Ovary (tissue), 9 donors: ENCODE measurements around the gene MYH15. TPM values are rescaled to one million over a fixed set of nuclear protein-coding genes. Genes with fewer than 3 reads are reported as not detected.

Experiments used
- DNase-seq, 5 donors: peaks; one replicate each; pipeline ENCODE4 v3.0.0-alpha.2; 2019 to 2020
- H3K27ac ChIP-seq, 2 donors: fragments of 200-600 bp; one replicate each; pipeline versions ENCODE4 v1.5.1 to v1.8.0; 2019 to 2022
- H3K27me3 ChIP-seq: fragments of 200-600 bp; one replicate; pipeline ENCODE4 v1.8.0; 2022
- H3K36me3 ChIP-seq: fragments of 200-600 bp; sonication (generic); one replicate; pipeline ENCODE4 v1.5.1; 2019
- H3K4me1 ChIP-seq: one replicate; pipeline ENCODE4 v1.8.1; 2013; ENCODE audit warnings: mild to moderate bottlenecking, moderate library complexity; ENCODE audit not compliant: insufficient read depth
- H3K4me3 ChIP-seq: fragments of 200-600 bp; sonication (generic); one replicate; pipeline ENCODE4 v1.5.1; 2017
- H3K9me3 ChIP-seq, 2 donors: fragments of 200-600 bp in 1 of 2; sonication (generic) in 1 of 2; one replicate each; pipeline versions ENCODE4 v1.5.1 to v1.8.1; 2013 to 2019; ENCODE audit warnings: mild to moderate bottlenecking in 1 of 2, moderate library complexity in 1 of 2
- CTCF ChIP-seq, 3 donors: fragments of 450-650 bp in 2 of 3; fragments of 200-600 bp in 1 of 3; IDR thresholded peaks; one replicate each; pipeline versions ENCODE4 v1.5.1 to v1.8.0; 2016 to 2022; ENCODE audit warnings: antibody characterized with exemption in 3 of 3, mild to moderate bottlenecking in 1 of 3
- EP300 ChIP-seq: sonication (generic); formaldehyde crosslinking; IDR thresholded peaks from one replicate; pipeline ENCODE4 v1.6.1; 2017; ENCODE audit warnings: antibody characterized with exemption
- POLR2A ChIP-seq: fragments of 450-650 bp; IDR thresholded peaks from one replicate; pipeline ENCODE4 v1.6.1; 2017; ENCODE audit warnings: antibody characterized with exemption, mild to moderate bottlenecking, moderate library complexity
- WGBS, 3 donors: extraction: QIAGEN DNeasy Blood & Tissue Kit in 1 of 3; methylation state at CpG; one replicate each; pipeline versions ENCODE4 v1.1.5 to v1.1.7; 2013 to 2017; 5-methylcytosine and 5-hydroxymethylcytosine counted together
- intact Hi-C, 4 donors: fragments of 100-400 bp; cut with DNase I; formaldehyde crosslinking; loops; one replicate each; pipeline versions ENCODE4 v1.11.0 to v1.15.1; 2022 to 2023
- polyA plus RNA-seq, 2 donors: library from polyadenylated mRNA; stranded (reverse); fragments of 200-250 nt in 1 of 2; fragments of 350-450 nt in 1 of 2; fragmentation: Illumina TruSeq in 1 of 2; extraction: RNeasy Lipid Tissue Mini Kit (QIAGEN cat#74804) in 1 of 2; gene quantifications; one replicate each; pipeline ENCODE4 v1.2.3, GENCODE V29; 2013 to 2014
- total RNA-seq, 7 donors: library from RNA; depleted of rRNA in 2 of 7; stranded (reverse); fragments of >200 nt in 2 of 7; fragmentation: NEBNext Ultra II Directional in 3 of 7; extraction: Animal tissue kit (Norgen Biotek cat#: 25700) in 3 of 7; gene quantifications; one replicate each; pipeline versions ENCODE4 v1.1.0 to v1.2.4, GENCODE V29; 2016 to 2023
- donor health status: DM: no; HTN: no; CAD: no; lungs with moderate emphysema.
- donor health status: DM: no; HTN: no; CAD: no.
- donor health status: Bipolar disorder and iron deficiency.
- donor health status: DM: yes; HTN: yes; CAD: no.
- donor health status: DM: no; HTN: no; CAD: no.
- donor health status: DM: yes; HTN: yes; CAD: no.

Gene MYH15
- total and polyA plus RNA-seq, 9 donors, result 0.05 to 0.57 (median 0.11) TPM; not detected in 3

GRCh38 chr3:108516881-108517280 is 6.5 kb upstream of the MYH15 start:
- Histone ChIP-seq H3K27me3 (no peaks in the 10 kb centered on the region), H3K36me3 (no peaks in the 10 kb centered on the region), H3K4me3 (no peak overlapping the region), H3K9me3 (no peaks in the 10 kb centered on the region), H3K4me1 (no peaks in the 10 kb centered on the region), H3K27ac (no peak overlapping the region)
- no peak for DNase-seq
- intact Hi-C loops, result no loop called here
- WGBS, 3 donors, result 87 to 92% (median 90%) methylated on average over 2 of the region's 2 CpGs
- no peak for TF ChIP-seq CTCF (IDR thresholded peaks at IDR 0.05)
- TF ChIP-seq EP300, result no peak
- no peak for TF ChIP-seq POLR2A

GRCh38 chr3:108513961-108514360 is 3.6 kb upstream of the MYH15 start:
- Histone ChIP-seq H3K4me3 (no peak overlapping the region), H3K4me1 (no peaks in the 10 kb centered on the region), H3K27ac (no peak overlapping the region), H3K27me3 (no peaks in the 10 kb centered on the region), H3K36me3 (no peaks in the 10 kb centered on the region), H3K9me3 (no peaks in the 10 kb centered on the region)
- 47 to 56% (median 51%) methylated on average over 3 of the region's 3 CpGs for WGBS, 3 donors
- no peak for DNase-seq
- intact Hi-C loops, result no loop called here
- no peak for TF ChIP-seq EP300
- TF ChIP-seq POLR2A, result no peak
- TF ChIP-seq CTCF (IDR thresholded peaks at IDR 0.05), result no peak

GRCh38 chr3:108512671-108513070 is 2.3 kb upstream of the MYH15 start:
- no peak for DNase-seq
- Histone ChIP-seq H3K4me1 (no peaks in the 10 kb centered on the region), H3K9me3 (no peaks in the 10 kb centered on the region), H3K27me3 (no peaks in the 10 kb centered on the region), H3K27ac (no peak overlapping the region), H3K4me3 (no peak overlapping the region), H3K36me3 (no peaks in the 10 kb centered on the region)
- no peak for TF ChIP-seq POLR2A
- TF ChIP-seq EP300, result no peak
- no peak for TF ChIP-seq CTCF (IDR thresholded peaks at IDR 0.05)
- WGBS, 3 donors, result 57 to 69% (median 67%) methylated on average over 2 of the region's 2 CpGs
- intact Hi-C loops, result no loop called here

GRCh38 chr3:108511490-108511889 is 1.1 kb upstream of the MYH15 start:
- no peaks in the 10 kb centered on the region for H3K27me3 ChIP-seq
- no peak for TF ChIP-seq EP300
- no peak for TF ChIP-seq POLR2A
- no peaks in the 10 kb centered on the region for H3K9me3 ChIP-seq
- no peak overlapping the region for H3K4me3 ChIP-seq
- H3K36me3 ChIP-seq, result no peaks in the 10 kb centered on the region
- H3K27ac ChIP-seq, result no peak overlapping the region
- no peaks in the 10 kb centered on the region for H3K4me1 ChIP-seq
- intact Hi-C loops, result no loop called here
- DNase-seq, result no peak

- no peak overlapping the region for H3K27ac ChIP-seq
- TF ChIP-seq EP300 (no peak), POLR2A (no peak), CTCF (IDR thresholded peaks at IDR 0.05) (no peak)
- no peak overlapping the region for H3K4me3 ChIP-seq
- H3K36me3 ChIP-seq, result no peaks in the 10 kb centered on the region
- H3K27me3 ChIP-seq, result no peaks in the 10 kb centered on the region
- WGBS, 3 donors, result 94 to 98% (median 95%) methylated on average over 4 of the region's 4 CpGs
- intact Hi-C loops, result no loop called here
- no peaks in the 10 kb centered on the region for H3K4me1 ChIP-seq
- no peak for DNase-seq
- no peaks in the 10 kb centered on the region for H3K9me3 ChIP-seq
Measured at GRCh38 chr3:108511055-108511454, 659 bp upstream of the MYH15 start.
